Liver (tissue), 9 donors: Measurements from ENCODE around the gene KCNA10. TPM values are rescaled to one million over a fixed set of nuclear protein-coding genes. Genes with fewer than 3 reads are reported as not detected.

Source experiments
- DNase-seq: peaks from one replicate; pipeline ENCODE4 v3.0.0-alpha.2; 2017; ENCODE audit warnings: low spot score
- H3K27ac ChIP-seq, 2 donors: one replicate each; pipeline ENCODE4 v1.7.0; 2013; ENCODE audit warnings: inconsistent platforms in 2 of 2, low read length in 2 of 2, control low read depth in 1 of 2, low read depth in 1 of 2, mild to moderate bottlenecking in 1 of 2
- H3K27me3 ChIP-seq, 4 donors: one replicate each; pipeline versions ENCODE4 v1.6.1 to v1.7.0; 2013; ENCODE audit warnings: low read length in 3 of 4, inconsistent platforms in 1 of 4, mild to moderate bottlenecking in 1 of 4, moderate library complexity in 1 of 4; ENCODE audit not compliant: control insufficient read depth in 4 of 4, insufficient read depth in 4 of 4
- H3K36me3 ChIP-seq, 4 donors: one replicate each; pipeline versions ENCODE4 v1.6.1 to v1.7.0; 2013; ENCODE audit warnings: low read length in 3 of 4, mild to moderate bottlenecking in 3 of 4, low read depth in 1 of 4, moderate library complexity in 1 of 4; ENCODE audit not compliant: control insufficient read depth in 4 of 4, insufficient read depth in 3 of 4
- H3K4me1 ChIP-seq, 4 donors: one replicate each; pipeline versions ENCODE4 v1.6.1 to v1.7.0; 2013; ENCODE audit warnings: low read length in 3 of 4, mild to moderate bottlenecking in 3 of 4, moderate library complexity in 1 of 4; ENCODE audit not compliant: control insufficient read depth in 4 of 4, insufficient read depth in 4 of 4
- H3K4me3 ChIP-seq, 3 donors: one replicate each; pipeline versions ENCODE4 v1.6.1 to v1.7.0; 2013; ENCODE audit warnings: low read length in 3 of 3, control low read depth in 1 of 3, low read depth in 1 of 3, mild to moderate bottlenecking in 1 of 3
- H3K9ac ChIP-seq, 2 donors: one replicate each; pipeline ENCODE4 v1.7.0; 2013; ENCODE audit warnings: low read length in 2 of 2, mild to moderate bottlenecking in 2 of 2, moderate library complexity in 2 of 2, control low read depth in 1 of 2, low read depth in 1 of 2
- H3K9me3 ChIP-seq, 4 donors: one replicate each; pipeline versions ENCODE4 v1.6.1 to v1.7.0; 2013; ENCODE audit warnings: low read length in 3 of 4; ENCODE audit not compliant: control insufficient read depth in 4 of 4
- ATF3 ChIP-seq: IDR thresholded peaks from 2 replicates; pipeline ENCODE4 v1.6.1; 2016; ENCODE audit warnings: antibody characterized with exemption
- CTCF ChIP-seq: fragments of 150-350 bp; IDR thresholded peaks from 2 replicates; pipeline ENCODE4 v1.5.1; 2017; ENCODE audit warnings: improper control_type of control experiment, low read depth, low read length; ENCODE audit not compliant: missing input control
- EGR1 ChIP-seq, 2 donors: IDR thresholded peaks; 2 replicates each; pipeline ENCODE4 v1.6.1; 2016 to 2018; ENCODE audit warnings: antibody characterized with exemption in 2 of 2, low read depth in 2 of 2
- FOXA1 ChIP-seq: IDR thresholded peaks from 2 replicates; pipeline ENCODE4 v1.6.1; 2016; ENCODE audit warnings: antibody characterized with exemption
- FOXA2 ChIP-seq: IDR thresholded peaks from 2 replicates; pipeline ENCODE4 v1.6.1; 2016; ENCODE audit warnings: antibody characterized with exemption
- GABPA ChIP-seq, 2 donors: IDR thresholded peaks in 1 of 2; conservative IDR thresholded peaks in 1 of 2; 2 replicates each; pipeline ENCODE4 v1.6.1; 2016; ENCODE audit warnings: antibody characterized with exemption in 2 of 2, mild to moderate bottlenecking in 1 of 2, moderate library complexity in 1 of 2
- HNF4A ChIP-seq, 2 donors: conservative IDR thresholded peaks; 2 replicates each; pipeline ENCODE4 v1.6.1; 2016; ENCODE audit warnings: antibody characterized with exemption in 2 of 2, mild to moderate bottlenecking in 2 of 2
- HNF4G ChIP-seq: IDR thresholded peaks from 2 replicates; pipeline ENCODE4 v1.6.1; 2016; ENCODE audit warnings: antibody characterized with exemption
- MAX ChIP-seq: IDR thresholded peaks from 2 replicates; pipeline ENCODE4 v1.6.1; 2016; ENCODE audit warnings: antibody characterized with exemption
- NR2F2 ChIP-seq: IDR thresholded peaks from 2 replicates; pipeline ENCODE4 v1.6.1; 2016; ENCODE audit warnings: antibody characterized with exemption
- RAD21 ChIP-seq, 2 donors: IDR thresholded peaks; 2 replicates each; pipeline ENCODE4 v1.6.1; 2016; ENCODE audit warnings: antibody characterized with exemption in 2 of 2, mild to moderate bottlenecking in 2 of 2
- REST ChIP-seq: IDR thresholded peaks from 2 replicates; pipeline ENCODE4 v1.6.1; 2016; ENCODE audit warnings: antibody characterized with exemption, mild to moderate bottlenecking
- RXRA ChIP-seq, 2 donors: IDR thresholded peaks; 2 replicates each; pipeline ENCODE4 v1.6.1; 2017 to 2018; ENCODE audit warnings: antibody characterized with exemption in 2 of 2, mild to moderate bottlenecking in 1 of 2
- SP1 ChIP-seq: IDR thresholded peaks from 2 replicates; pipeline ENCODE4 v1.6.1; 2018; ENCODE audit warnings: antibody characterized with exemption, mild to moderate bottlenecking
- TAF1 ChIP-seq: conservative IDR thresholded peaks from 2 replicates; pipeline ENCODE4 v1.6.1; 2016; ENCODE audit warnings: antibody characterized with exemption, mild to moderate bottlenecking
- YY1 ChIP-seq: IDR thresholded peaks from 2 replicates; pipeline ENCODE4 v1.6.1; 2016; ENCODE audit warnings: antibody characterized with exemption, mild to moderate bottlenecking
- ZBTB33 ChIP-seq: IDR thresholded peaks from 2 replicates; pipeline ENCODE4 v1.6.1; 2016; ENCODE audit warnings: antibody characterized with exemption
- WGBS: extraction: QIAGEN DNeasy Blood & Tissue Kit; methylation state at CpG from one replicate; pipeline ENCODE4 v1.1.7; 2013; 5-methylcytosine and 5-hydroxymethylcytosine counted together
- polyA plus RNA-seq, 2 donors: library from polyadenylated mRNA; stranded (reverse) in 1 of 2; unstranded in 1 of 2; fragments of 200-250 nt in 1 of 2; fragments of >200 nt in 1 of 2; fragmentation: Nextera tagmentation in 1 of 2; extraction: Ambion mirVana in 1 of 2; gene quantifications; one replicate each; pipeline versions ENCODE4 v1.2.1 to v1.2.3, GENCODE V29; 2013 to 2015
- total RNA-seq, 2 donors: library from RNA; depleted of rRNA; stranded (reverse); fragments of >200 nt; gene quantifications; one replicate each; pipeline ENCODE4 v1.2.3, GENCODE V29; 2014
- donor health status: healthy.
- donor health status: healthy.
- donor health status: healthy.
- donor health status: healthy.
- donor health status: healthy.

KCNA10 gene
- total and polyA plus RNA-seq, 4 donors, result not detected

GRCh38 chr1:110487726-110488125 lies 31.2 kb downstream of the KCNA10 start:
- no peaks in the 10 kb centered on the region for H3K27me3 ChIP-seq
- DNase-seq, result no peak
- no peak overlapping the region for H3K27ac ChIP-seq
- peaks cover 0 to 2% (median 0%) of the 10 kb centered on the region in 4 donors for H3K4me1 ChIP-seq
- no peaks in the 10 kb centered on the region for H3K9me3 ChIP-seq
- 56% methylated on average over 8 of the region's 8 CpGs for WGBS
- no peak overlapping the region for H3K9ac ChIP-seq
- H3K4me3 ChIP-seq, result no peak overlapping the region
- H3K36me3 ChIP-seq, result no peaks in the 10 kb centered on the region
- TF ChIP-seq RAD21 (IDR thresholded peaks at IDR 0.05) (no peak), GABPA (IDR thresholded peaks at IDR 0.05 in 1 of 2, conservative IDR thresholded peaks at IDR 0.05 in 1 of 2) (no peak), HNF4A (conservative IDR thresholded peaks at IDR 0.05) (no peak), HNF4G (no peak), FOXA1 (no peak), REST (no peak), YY1 (no peak), EGR1 (IDR thresholded peaks at IDR 0.05; ENCODE audit: low read depth in 2 of 2) (no peak), CTCF (no peak), ATF3 (no peak), TAF1 (no peak), MAX (no peak), RXRA (IDR thresholded peaks at IDR 0.05) (no peak), FOXA2 (no peak), NR2F2 (no peak), ZBTB33 (no peak), SP1 (no peak)

GRCh38 chr1:110485725-110486124 lies 33.2 kb downstream of the KCNA10 start:
- peaks cover 0 to 2% (median under 1%) of the 10 kb centered on the region in 4 donors for H3K4me1 ChIP-seq
- no peak overlapping the region for H3K4me3 ChIP-seq
- no peaks in the 10 kb centered on the region for H3K27me3 ChIP-seq
- H3K9me3 ChIP-seq, result no peaks in the 10 kb centered on the region
- no peak overlapping the region for H3K9ac ChIP-seq
- no peak overlapping the region for H3K27ac ChIP-seq
- 46% methylated on average over 2 of the region's 2 CpGs for WGBS
- no peaks in the 10 kb centered on the region for H3K36me3 ChIP-seq
- DNase-seq, result no peak
- TF ChIP-seq ATF3, result no peak
- TF ChIP-seq HNF4G, result no peak
- no peak for TF ChIP-seq CTCF
- TF ChIP-seq ZBTB33, result no peak
- no peak for TF ChIP-seq RXRA (IDR thresholded peaks at IDR 0.05)
- TF ChIP-seq EGR1 (IDR thresholded peaks at IDR 0.05; ENCODE audit: low read depth in 2 of 2), result no peak
- TF ChIP-seq GABPA (IDR thresholded peaks at IDR 0.05 in 1 of 2, conservative IDR thresholded peaks at IDR 0.05 in 1 of 2), result no peak
